Superior temporal gyrus (tissue), 1 donor: ENCODE results near the gene PRKAG2.

Experiments
- DNase-seq: peaks from one replicate; pipeline ENCODE4 v3.0.0-alpha.2; 2016; ENCODE audit errors: extremely low spot score

PRKAG2 gene

GRCh38 chr7:151817981-151818673 is 58.8 kb downstream of the PRKAG2 start:
- no peak for DNase-seq

DNA sequence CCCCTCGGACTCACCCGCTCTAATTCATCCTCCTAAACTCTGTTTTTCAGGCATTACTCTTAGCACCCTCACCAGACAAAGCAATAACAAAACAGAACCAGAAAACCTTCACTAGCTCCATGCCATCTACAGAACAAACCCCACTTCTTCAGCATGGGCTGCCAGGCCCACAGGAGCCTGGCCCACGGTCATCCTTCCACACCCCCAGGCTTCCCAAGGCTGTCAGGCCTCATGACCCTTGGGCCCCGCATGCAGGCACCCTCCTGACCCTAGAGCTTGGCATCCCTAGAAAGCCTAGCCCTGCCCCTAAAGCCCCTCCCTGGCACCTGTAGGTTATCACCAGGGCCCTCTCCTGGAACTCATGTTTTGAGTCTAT is 59.6 kb downstream of the PRKAG2 start:
- no peak for DNase-seq

DNA sequence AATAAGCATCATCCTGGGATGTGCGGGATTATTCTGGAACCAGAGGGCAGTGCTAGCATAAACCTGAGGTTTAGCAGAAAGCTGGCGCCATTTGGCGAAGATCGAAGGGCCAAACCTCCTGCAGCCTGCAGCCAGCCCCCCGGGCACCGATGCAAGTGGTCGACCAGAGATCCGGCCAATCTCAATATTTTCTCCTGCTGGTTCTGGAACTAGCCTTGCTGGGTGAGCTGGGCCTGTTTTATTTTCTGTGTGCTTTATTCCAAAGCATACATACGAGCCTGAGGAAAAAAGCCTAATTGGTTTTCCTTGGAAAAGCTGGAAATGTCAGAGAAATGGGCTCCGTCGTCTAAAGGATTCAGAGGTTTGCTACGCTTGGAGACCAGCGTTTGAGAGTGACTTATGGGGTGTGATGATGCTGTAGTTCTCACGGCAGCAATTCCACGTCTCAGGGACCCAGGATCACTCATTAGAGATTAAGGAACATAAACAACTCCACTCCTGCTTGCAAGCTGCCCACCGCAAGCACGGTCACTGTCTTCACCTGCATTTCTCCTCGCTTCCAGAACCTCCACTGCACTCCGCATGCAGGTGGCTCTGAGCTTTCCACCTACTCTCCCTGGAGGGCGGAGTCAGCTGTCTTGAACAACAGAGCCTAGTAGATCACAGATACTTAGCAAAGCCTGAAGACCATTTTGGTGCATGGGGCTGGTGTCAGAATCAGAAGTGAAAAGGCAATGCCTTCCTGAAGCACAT is 60.2 kb downstream of the PRKAG2 start:
- no peak for DNase-seq

DNA sequence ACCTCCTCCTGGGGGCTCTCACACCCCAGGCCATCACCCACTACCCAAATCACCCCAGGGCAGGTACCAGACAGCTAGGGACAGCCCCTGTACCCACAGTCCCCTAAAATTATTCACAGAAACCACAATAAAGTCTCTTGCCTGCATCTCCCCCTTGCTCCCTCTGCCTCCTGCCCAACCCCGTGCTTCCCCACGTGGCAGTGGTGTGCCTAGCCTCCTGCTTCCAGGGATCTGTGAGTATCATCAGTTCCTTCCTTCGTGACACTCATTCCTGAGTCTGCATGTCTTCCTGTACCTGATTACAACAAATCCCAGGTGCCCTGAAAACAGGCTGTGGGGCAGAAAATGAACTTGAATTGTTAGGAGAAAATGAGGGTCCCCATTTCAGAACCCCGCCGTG is 61.5 kb downstream of the PRKAG2 start:
- DNase-seq: no peak

GRCh38 chr7:151814400-151815009 is 62.4 kb downstream of the PRKAG2 start:
- peak; percentile 51 for DNase-seq

DNA sequence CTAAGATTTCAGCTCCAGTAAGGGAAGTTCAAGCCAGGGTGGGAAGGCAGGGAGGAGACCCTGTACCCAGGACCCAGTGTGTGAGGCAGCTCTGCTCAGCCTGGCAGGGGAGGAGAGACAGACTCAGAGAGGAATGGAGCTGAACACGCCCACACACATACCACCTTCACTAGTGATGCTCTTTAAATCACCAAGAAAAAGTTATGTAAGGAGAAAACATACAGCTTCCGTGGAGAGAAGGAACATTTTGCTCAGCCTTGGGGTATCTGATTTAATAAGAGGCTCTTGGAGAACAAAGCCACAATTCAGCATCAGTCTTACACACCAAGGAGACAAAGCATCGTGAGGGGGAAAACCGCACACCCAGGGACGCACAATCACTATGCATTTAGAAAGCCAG is 62.9 kb downstream of the PRKAG2 start:
- DNase-seq: peak; percentile 74

- no peak for DNase-seq
Measured at GRCh38 chr7:151813445-151813844, 63.5 kb downstream of the PRKAG2 start.

GRCh38 chr7:151812967-151813366 is 63.9 kb downstream of the PRKAG2 start:
- no peak for DNase-seq

DNA sequence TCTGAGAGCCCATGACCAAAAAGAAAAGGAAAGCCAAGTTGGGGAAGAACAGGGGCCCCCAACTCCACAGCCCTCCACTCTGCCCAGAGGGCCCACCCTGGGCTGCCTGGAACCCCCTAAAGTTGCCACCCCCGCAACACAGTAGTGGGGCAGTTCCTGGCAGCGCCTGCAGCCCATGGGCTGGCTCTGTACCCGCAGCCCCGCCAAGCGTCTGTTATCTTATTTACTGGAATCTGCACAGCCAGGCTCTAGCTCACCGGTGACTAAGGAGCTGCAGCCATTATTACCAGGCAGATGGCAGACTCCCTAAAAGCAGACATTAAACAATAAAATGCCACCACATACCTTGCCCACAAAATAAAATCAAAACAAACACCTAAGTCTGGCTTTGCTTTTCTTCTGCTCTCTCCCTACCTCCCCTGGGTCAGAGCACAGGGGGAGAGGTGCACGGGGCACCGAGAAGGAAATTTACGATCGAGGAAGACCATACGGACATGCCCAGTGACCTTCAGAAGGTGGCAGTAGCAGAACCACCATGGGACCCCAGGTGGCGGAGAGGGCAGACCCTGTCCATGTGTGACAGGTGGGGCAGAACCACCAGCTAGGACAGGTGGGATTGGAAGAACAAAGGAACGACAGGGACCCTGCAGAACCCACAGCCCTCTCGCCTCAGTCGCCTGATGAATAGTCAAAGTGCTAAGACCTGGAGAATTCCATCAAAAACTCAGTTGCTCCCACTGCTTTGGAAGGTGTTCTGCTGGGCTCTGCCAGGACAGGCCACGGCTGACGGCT is 66.3 kb downstream of the PRKAG2 start:
- no peak for DNase-seq

GRCh38 chr7:151809864-151810170 is 67.1 kb downstream of the PRKAG2 start:
- DNase-seq: no peak

DNA sequence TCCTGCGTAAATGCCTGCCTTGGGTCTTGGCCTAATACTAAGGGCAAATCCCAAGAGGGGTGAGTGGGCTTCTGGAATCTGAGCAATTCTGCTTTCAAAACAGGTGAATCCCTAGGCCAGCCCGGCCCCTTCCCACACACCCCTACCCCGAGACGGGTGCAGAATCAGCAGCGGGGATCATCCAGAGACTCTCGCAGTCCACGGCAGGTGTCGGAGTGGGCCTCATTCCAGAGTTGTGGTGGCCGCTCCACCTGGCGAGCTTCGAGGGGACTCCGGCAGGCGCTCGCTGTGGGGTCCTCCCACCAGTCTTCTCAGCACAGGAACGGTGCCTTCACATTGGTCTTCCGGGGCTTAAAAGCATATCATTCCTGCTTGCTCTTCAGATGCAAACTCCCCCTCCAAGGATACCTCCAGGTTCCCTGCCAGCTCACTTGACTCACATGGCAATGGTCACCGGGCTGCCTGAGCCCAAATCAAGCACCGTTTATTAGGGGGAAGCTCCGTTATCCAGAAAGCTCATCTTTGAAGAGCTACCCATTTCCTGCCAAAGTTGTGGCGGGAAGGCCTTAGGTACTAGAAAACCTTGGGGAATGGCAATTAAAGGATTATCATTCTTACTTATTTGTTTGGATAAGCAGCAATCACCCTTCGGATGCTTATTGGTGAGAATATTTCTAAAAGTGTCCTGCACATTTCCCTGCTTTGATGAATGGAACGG is 67.6 kb downstream of the PRKAG2 start:
- no peak for DNase-seq

DNA sequence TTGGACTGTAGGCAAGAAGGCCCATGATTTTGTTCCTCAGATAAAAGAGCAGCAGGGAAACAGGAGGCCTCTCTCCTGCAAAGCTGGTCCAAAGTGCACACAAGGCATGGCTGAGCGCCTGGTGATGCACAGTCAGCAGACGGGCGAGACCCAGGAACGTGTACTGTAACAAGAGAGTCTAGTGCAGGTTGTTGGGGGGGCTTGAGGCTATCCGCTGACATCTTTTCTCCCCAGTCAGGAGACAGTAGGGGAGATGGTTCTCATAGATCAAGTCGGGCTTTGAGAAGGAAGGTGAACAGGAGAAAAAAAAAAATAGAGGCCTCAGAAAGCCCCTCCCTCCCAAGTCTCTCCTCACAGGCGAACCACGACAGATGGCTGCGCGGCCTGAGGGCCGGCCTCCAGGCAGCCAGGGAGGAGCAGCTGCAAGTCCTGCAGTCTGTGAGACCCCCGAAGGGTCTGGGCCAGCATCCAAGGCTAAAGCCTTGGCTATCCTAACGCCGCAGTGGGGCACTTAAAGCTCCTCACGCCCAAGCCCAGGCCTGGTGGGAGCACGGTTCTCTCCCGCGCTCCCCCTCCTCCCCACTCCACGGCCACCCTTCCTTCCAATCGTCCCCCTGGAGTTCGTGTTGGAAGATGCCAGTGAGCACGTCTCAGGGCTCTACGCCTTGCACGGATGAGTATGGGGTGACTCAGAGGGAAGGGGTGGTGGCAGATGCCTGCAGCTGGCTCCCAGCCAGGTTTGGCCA is 68.3 kb downstream of the PRKAG2 start:
- DNase-seq: no peak

- DNase-seq: no peak
Measured at GRCh38 chr7:151807846-151808245, 69.1 kb downstream of the PRKAG2 start.

DNA sequence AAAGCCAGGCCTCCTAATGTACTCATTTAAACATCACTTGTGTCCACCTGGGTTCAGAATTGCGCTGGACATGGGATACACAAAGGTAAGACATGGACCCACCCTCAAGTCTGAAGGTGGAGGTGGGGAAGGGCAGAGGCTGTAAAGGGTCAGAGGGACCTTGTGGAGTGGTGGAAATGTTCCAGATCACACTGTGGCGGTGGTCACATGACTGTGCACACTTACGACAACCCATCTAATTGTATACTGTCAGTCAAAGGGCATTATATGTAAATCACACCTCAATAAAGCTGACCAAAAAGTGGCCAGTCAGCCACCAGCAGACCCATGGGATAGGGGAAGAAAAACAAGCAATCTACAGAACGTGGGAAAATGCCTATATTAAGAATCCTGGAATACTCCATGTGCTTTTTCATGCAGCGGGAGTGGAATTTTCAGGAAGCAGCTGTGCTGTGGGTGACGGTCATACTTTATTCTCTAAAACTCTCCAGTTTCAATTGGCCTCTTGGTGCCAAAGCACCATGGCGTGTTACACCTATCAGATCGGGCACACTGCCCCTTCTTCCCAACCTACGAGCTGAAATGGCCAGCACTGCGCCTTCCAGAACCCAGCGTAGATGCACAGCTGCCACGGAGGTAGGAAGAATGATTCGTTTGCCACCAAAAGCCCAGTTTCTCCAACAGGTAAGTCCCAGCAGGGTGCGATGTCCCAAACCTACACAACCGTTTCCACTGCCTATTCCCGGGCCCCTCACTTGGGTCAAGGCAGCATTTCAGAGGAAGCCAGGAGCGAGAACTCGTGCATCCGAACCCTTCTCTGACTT is 69.8 kb downstream of the PRKAG2 start:
- DNase-seq: no peak

GRCh38 chr7:151806204-151806603 is 70.7 kb downstream of the PRKAG2 start:
- no peak for DNase-seq

GRCh38 chr7:151805191-151805590 is 71.7 kb downstream of the PRKAG2 start:
- no peak for DNase-seq

GRCh38 chr7:151804756-151805155 is 72.2 kb downstream of the PRKAG2 start:
- no peak for DNase-seq

DNA sequence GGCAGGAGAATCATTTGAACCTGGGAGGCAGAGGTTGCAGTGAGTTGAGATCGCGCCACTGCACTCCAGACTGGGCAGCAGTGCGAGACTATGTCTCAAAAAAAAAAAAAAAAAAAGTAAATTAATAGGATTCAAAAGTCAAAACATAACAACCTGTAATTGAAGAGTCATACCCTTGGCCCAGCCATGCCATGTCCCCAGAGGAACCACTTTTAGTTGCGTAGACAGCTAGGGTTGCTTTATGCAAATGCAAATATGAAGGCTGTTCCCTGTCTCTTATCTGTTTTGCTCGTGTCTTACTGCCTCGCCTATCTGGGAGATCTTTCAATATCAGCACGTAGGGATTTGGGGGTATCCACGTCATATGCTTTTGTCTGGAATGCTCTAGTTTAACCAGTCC is 73.1 kb downstream of the PRKAG2 start:
- no peak for DNase-seq

DNA sequence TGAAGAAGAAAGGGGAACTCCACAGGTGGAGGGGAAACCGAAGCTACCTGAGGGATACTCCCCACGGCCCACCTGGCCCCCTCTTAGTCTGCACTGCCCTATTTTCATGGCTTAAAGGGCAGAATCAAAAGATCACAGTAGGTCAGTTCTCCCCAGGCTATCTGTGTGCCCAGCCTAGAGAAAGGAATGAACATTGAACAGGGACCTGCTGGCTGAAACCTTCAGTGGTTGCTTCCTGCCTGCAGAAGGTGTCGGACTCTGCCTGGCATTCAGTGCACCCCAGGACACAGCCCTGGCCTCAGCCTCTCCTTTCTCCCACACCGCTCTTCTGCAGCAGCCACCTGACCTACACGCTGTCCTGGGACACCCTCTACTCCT is 74.5 kb downstream of the PRKAG2 start:
- DNase-seq: no peak

GRCh38 chr7:151801782-151802468 is 75.0 kb downstream of the PRKAG2 start:
- no peak for DNase-seq
